H1 (cell line): ENCODE data around the gene RENBP.

Source experiments
- CTCF ChIP-seq, 3 experiments: IDR thresholded peaks; 1 replicate in 2 of 3; 2 replicates in 1 of 3; pipeline versions ENCODE4 v1.5.1 to v1.6.1; 2011; ENCODE audit warnings: low read length in 3 of 3, mild to moderate bottlenecking in 3 of 3, inconsistent platforms in 2 of 3, low read depth in 1 of 3, moderate library complexity in 1 of 3; ENCODE audit not compliant: insufficient read depth in 1 of 3; ENCODE audit errors: control extremely low read depth in 1 of 3
- POLR2A ChIP-seq, 2 experiments: IDR thresholded peaks; 1 replicate in 1 of 2; 2 replicates in 1 of 2; pipeline ENCODE4 v1.6.1; 2011; ENCODE audit warnings: low read depth in 2 of 2, low read length in 2 of 2, mild to moderate bottlenecking in 2 of 2; ENCODE audit errors: control extremely low read depth in 1 of 2
- SIN3A ChIP-seq, 2 experiments: IDR thresholded peaks in 1 of 2; conservative IDR thresholded peaks in 1 of 2; 2 replicates each; pipeline ENCODE4 v1.6.1; 2011 to 2012; ENCODE audit warnings: low read length in 2 of 2, improper control_type of control experiment in 1 of 2, low read depth in 1 of 2, mild to moderate bottlenecking in 1 of 2
- SRF ChIP-seq: IDR thresholded peaks from 2 replicates; pipeline ENCODE4 v1.6.1; 2011; ENCODE audit warnings: mild to moderate bottlenecking, low read depth, low read length, moderate library complexity
- TF ChIP-seq, protein P1 (sequence below): IDR thresholded peaks from 2 replicates; pipeline ENCODE4 v1.6.1; 2012; ENCODE audit warnings: inconsistent platforms

DNA sequence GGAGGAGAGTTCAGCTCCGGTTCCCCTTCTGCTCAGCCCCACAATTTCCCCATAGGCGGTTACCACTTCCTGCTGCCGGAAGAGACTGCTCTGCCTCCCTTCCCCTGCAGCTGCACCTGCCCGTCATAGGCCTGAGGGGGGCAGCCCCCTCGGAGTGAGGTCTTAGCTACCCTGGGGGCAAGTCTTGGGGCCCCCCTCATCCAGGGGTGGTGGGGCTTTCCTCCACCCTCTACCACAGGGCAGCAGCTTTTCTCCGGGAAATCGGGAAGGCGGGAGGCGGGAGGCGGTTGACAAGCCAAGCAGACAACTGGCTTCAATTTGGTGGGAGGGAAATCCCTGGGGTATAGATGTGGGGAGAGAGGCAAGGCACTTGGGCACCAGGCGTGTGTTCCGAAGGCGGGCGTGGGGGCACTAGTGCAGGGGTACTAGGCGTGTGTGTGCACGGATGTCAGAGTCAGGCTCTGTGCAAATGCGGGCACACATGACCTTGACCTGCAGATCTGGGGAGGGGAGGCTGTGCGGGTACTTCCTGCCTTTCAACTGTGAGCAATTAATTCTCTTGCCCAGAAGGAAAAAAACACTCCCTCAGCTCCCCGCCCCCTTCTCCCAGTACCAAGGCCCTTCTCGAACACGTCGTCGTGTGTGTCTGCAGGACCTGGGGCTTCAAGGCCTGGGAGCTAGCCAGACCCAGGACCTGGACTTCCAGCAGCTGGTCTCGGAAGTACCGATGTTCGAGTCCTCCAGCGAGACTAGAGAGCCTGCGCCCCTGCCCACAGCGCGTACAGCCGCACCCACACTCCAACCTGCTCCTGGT lies 17.4 kb downstream of the RENBP start:
- TF ChIP-seq SRF (no peak), POLR2A (IDR thresholded peaks at IDR 0.05; ENCODE audit: control extremely low read depth in 1 of 2, low read depth in 2 of 2, low read length in 2 of 2) (no peak), CTCF (IDR thresholded peaks at IDR 0.05; ENCODE audit: control extremely low read depth in 1 of 3, insufficient read depth in 1 of 3, low read depth in 1 of 3, low read length in 3 of 3) (no peak), SIN3A (conservative IDR thresholded peaks at IDR 0.05 in 1 of 2, IDR thresholded peaks at IDR 0.05 in 1 of 2; ENCODE audit: low read depth in 1 of 2, low read length in 2 of 2) (no peak; a peak in 1 of 4 replicates)
- TF ChIP-seq, protein P1, sequence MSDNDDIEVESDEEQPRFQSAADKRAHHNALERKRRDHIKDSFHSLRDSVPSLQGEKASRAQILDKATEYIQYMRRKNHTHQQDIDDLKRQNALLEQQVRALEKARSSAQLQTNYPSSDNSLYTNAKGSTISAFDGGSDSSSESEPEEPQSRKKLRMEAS = no peak
